Fibroblast of villous mesenchyme (primary cell): ENCODE results near the gene CARD19. TPM values are rescaled to one million over a fixed set of nuclear protein-coding genes. Genes with fewer than 3 reads are reported as not detected.

Source experiments
- DNase-seq: peaks from one replicate; pipeline ENCODE4 v3.0.0-alpha.2; 2010; ENCODE audit warnings: low read depth
- H3K4me3 ChIP-seq: 2 replicates; pipeline ENCODE4 v1.5.1; 2011; ENCODE audit warnings: low read depth, mild to moderate bottlenecking, low read length
- total RNA-seq: library from RNA; depleted of rRNA; stranded (reverse); fragments of >200 nt; gene quantifications from 2 replicates; pipeline ENCODE4 v1.2.3, GENCODE V29; 2012
- TF ChIP-seq, protein P1 (sequence below): IDR thresholded peaks from 2 replicates; pipeline ENCODE4 v1.5.1; 2012; ENCODE audit warnings: low read depth, mild to moderate bottlenecking, low read length; ENCODE audit not compliant: insufficient read depth

CARD19 gene
- total RNA-seq, 1 donor: 35.8 TPM

DNA sequence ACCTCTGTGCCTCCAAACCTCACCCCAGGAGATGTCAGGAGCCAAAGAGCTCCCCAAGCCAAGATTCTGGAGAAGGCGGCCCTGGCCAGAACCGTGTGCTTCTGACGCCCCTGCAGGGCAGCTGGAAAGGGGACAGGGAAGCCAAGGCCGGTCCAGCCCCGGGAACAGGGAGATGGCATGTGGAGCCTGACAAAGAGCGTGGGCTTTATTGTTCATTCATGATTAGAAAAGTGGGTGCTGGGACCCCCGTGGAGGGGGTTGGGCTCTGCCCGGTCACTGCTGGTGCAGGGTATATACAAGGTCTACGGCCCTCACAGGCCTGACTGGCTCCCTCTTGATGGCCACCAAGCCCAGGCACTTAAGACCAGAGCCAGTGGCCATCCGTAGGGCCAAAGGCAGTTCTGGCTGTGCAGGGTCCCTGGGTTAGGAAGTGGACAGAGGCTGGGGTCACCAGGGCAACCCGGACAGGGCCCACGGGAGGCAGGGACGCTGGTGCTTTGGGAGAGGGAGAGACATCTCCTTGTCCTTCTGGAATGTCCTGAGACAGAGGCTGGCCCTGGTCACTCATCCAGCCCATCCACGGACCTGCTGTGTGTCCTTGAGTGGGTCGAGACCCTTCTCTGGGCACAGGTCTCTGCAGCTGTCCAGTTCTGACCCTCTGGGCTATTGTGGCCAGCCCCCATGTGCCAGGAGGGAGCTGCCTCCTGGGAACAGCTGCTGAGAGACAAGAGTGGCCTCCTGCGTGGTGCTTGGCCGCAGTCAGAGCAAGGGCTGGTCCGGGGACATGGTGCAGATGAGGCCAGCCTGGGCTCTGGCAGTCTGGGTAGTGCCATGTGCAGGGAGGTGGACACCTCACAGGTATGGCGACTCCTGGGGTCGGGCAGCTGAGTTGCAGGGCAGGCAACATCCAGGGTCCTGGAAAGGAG is 25.6 kb downstream of the CARD19 start:
- no peak for DNase-seq

DNA sequence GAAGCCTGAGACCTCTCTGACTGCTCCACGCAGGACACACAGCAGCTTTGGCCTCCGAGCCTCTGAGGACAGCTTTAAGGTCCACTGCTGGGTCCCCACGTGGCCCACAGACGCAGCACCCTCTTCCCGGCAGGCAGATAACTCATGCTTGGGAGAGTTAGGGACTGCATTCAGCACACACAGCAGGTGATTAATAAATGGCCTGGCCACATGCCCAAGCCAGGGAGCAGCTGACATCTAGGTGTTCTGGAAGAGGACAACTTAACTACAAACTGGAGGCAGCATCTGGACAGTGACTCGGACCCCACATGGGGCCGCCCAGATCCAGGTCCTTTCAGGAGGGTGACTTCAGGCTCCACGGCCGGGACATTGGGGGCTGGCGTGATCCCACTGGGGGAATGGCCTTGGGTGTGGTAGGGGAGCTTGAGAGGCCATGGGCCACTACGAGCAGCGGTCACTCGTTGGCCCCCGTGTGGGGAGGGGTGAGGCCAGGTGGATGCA is 26.8 kb downstream of the CARD19 start:
- TF ChIP-seq, protein P1, sequence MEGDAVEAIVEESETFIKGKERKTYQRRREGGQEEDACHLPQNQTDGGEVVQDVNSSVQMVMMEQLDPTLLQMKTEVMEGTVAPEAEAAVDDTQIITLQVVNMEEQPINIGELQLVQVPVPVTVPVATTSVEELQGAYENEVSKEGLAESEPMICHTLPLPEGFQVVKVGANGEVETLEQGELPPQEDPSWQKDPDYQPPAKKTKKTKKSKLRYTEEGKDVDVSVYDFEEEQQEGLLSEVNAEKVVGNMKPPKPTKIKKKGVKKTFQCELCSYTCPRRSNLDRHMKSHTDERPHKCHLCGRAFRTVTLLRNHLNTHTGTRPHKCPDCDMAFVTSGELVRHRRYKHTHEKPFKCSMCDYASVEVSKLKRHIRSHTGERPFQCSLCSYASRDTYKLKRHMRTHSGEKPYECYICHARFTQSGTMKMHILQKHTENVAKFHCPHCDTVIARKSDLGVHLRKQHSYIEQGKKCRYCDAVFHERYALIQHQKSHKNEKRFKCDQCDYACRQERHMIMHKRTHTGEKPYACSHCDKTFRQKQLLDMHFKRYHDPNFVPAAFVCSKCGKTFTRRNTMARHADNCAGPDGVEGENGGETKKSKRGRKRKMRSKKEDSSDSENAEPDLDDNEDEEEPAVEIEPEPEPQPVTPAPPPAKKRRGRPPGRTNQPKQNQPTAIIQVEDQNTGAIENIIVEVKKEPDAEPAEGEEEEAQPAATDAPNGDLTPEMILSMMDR: no peak
- H3K4me3 ChIP-seq: no peak overlapping the region
- DNase-seq: no peak

More for the DNA sequence above, 25.6 kb downstream of the CARD19 start:
- TF ChIP-seq, protein P1: no peak
- no peak overlapping the region for H3K4me3 ChIP-seq

DNA sequence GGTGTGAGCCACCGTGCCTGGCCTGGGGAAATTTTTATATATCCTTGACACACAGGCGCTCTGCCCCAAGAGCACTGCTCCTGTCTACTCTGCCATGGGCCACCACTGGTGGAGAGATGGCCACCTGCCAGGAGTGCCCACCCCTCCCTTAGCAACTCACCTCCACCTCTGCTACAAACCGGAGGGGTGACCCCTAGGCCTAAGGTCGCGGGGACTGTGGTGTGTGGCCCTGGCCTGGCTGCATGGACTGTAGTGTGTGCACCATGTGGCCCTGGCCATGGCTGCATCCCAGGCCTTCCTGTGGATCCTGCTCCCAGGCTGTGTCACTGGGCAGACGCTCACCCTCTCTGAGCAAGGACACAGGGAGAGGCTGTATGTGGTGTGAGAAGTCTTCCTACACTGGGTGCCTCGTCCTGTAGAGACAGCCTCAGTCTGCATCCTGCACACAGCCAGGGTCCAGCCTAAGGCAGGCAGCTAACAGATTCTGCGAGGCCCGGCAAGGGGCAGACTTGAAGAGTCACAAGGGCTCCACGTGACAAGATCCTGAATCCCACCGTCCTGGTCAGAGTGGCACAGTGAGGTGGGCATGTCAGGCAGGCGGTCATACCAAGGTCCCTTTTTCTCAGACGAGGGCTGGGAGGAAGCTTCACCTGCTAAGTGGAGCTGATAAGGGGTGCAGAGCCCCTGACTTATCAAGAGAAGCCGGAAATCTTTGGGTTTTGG is 27.7 kb downstream of the CARD19 start:
- no peak overlapping the region for H3K4me3 ChIP-seq
- DNase-seq: no peak
- TF ChIP-seq, protein P1: no peak

DNA sequence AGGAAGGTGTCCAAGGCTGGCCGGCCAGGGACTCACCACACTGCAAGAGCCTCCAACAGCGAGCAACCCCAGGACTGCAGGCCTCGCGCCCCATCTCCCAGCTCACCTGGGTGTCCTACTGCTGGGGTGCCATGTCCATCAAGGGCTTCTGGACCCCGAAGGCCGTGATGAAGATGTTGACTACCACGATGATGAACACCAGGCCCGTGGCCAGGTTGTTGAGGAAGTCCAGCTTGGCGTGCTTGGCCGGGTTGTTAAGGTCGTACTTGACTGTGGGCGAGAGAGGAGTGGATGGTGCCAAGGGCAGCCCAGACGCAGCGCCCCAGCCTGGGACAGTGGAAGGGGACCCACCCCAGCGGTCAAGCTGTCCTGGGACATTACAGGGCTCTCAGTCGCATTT is 28.8 kb downstream of the CARD19 start:
- no peak for DNase-seq
- TF ChIP-seq, protein P1: no peak
- no peak overlapping the region for H3K4me3 ChIP-seq

DNA sequence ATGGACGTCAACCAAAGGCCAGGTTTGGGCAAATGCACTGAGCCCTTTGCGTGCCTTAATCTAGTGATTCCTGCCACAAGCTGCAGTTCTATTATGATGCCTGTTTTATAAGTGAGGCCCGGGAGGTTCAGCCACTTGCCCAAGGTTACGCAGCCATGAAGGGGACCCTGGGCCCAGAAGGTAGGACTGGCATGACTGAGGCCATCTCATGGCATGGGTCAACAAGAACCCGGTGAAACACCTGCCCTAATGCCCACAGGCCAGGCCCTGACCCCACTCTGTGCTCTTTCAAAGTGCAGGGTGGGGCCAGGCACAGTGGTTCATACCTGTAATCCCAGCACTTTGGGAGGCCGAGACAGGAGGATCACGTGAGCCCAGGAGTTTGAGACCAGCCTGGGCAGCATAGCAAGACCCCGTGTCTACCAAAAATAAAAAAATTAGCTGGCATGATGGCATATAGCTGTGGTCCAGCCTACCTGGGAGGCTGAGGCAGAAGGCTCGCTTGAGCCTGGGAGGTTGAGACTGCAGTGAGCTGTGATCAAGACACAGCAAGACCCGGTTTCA is 29.4 kb downstream of the CARD19 start:
- TF ChIP-seq, protein P1: no peak
- DNase-seq: no peak
- H3K4me3 ChIP-seq: no peak overlapping the region

DNA sequence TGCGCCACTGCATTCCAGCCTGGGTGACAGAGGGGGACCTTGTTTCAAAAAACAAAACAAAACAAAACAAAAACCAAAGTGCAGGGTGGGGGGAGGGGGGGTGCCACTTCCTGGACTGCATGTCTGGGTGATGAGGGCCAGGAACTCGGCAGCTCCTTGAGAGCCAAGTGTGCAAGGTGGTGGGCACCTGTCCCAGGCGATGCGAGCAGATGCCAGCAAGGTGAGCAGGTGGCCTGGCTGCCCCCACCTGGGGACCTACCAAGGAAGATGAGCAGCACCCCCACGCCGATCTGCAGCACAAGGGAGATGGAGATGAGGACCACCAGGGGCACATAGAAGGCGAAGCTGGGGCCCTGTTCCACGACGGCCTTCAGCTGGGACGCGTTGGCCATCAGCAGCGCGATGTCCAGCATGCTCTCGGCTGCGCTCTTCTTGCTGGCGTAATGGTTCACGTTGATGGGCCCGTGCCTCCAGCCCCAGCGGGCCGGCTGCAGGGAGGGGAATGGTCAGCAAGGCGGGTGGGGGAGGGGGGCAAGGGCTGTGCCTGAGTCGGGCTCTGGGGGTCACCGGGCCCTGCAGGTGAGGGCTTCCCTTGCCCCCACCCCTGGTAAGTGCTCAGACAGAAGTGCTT is 30.2 kb downstream of the CARD19 start:
- H3K4me3 ChIP-seq: no peak overlapping the region
- TF ChIP-seq, protein P1: no peak
- DNase-seq: no peak
